ENCODE data around the gene POM121. TPM values are rescaled to one million over a fixed set of nuclear protein-coding genes. Genes with fewer than 3 reads are reported as not detected.

Gene POM121
- total RNA-seq (2014; rRNA removed; shearing (Covaris generic)) (37.1 and 39.8 TPM in 2 replicates), polyA plus RNA-seq (2016; fragmentation: Nextera tagmentation; extraction: Ambion mirVana) (24.1 and 24.5 TPM in 2 replicates)
- long read RNA-seq, partial matches to known transcripts, result 5 of 8 reads
- long read RNA-seq, other reads (novel, unspliced or antisense), result 3 of 8 reads

- H3K4me3 ChIP-seq, result peak within 1 kb of the TSS; percentile 92
- Mint-ChIP-seq H3K9me3 (no peaks in the 10 kb centered on the region; the same call in 2 of the 3 replicates), H3K27me3 (ENCODE audit: insufficient read depth, low read depth, poor library complexity) (peaks cover 8% of the 10 kb centered on the region), H3K27ac (peak within 1 kb of the TSS; percentile 100), H3K4me3 (peak within 1 kb of the TSS; percentile 99), H3K36me3 (ENCODE audit: low read depth) (peaks cover 44% of the 10 kb centered on the region), H3K4me1 (peaks cover 6% of the 10 kb centered on the region)
- H3K4me2 ChIP-seq, result peak within 1 kb of the TSS; percentile 90
- no peaks in the 10 kb centered on the region for H3K9me2 ChIP-seq (ENCODE audit: insufficient read depth)
- H3K4me1 ChIP-seq (ENCODE audit: insufficient read depth), result no peaks in the 10 kb centered on the region; the same call in none of the 2 replicates
- TF ChIP-seq CTCF (conservative IDR thresholded peaks at IDR 0.05; ENCODE audit: low read depth in 2 of 2) (no peak), ETS1 (IDR thresholded peaks at IDR 0.05) (peak; percentile 67), ZNF331 (CRISPR knock-in tag; IDR thresholded peaks at IDR 0.05; ENCODE audit: low read depth) (no peak), POLR2AphosphoS5 (IDR thresholded peaks at IDR 0.05; ENCODE audit: low read depth) (peak; percentile 87), REST (IDR thresholded peaks at IDR 0.05; ENCODE audit: unreplicated experiment) (no peak), JUNB (IDR thresholded peaks at IDR 0.05; ENCODE audit: unreplicated experiment) (no peak), CREB1 (CRISPR knock-in tag; IDR thresholded peaks at IDR 0.05; ENCODE audit: low read depth) (peak; percentile 99), EZH2phosphoT487 (IDR thresholded peaks at IDR 0.05; ENCODE audit: unreplicated experiment) (no peak), STAT1 (IDR thresholded peaks at IDR 0.05; ENCODE audit: unreplicated experiment) (no peak), ZNF114 (CRISPR knock-in tag; IDR thresholded peaks at IDR 0.05) (no peak)
- H3K36me3 ChIP-seq (ENCODE audit: insufficient read depth), result peaks cover 29% of the 10 kb centered on the region
- DNase-seq (ENCODE audit: low spot score) (peak; percentile 91), ATAC-seq (peak; percentile 91)
- H2AFZ ChIP-seq, result peak within 1 kb of the TSS; percentile 93
- peaks cover 45% of the 10 kb centered on the region for H3K79me2 ChIP-seq (replicated peaks; ENCODE audit: insufficient read depth)
- H3F3A ChIP-seq (replicated peaks; ENCODE audit: low read depth), result peaks cover 16% of the 10 kb centered on the region; the same call in 1 of the 2 replicates
- peak within 1 kb of the TSS; percentile 99 for H3K27ac ChIP-seq (ENCODE audit: low read depth)
- peaks cover 10% of the 10 kb centered on the region; the same call in 1 of the 2 replicates for H4K20me1 ChIP-seq (replicated peaks; ENCODE audit: insufficient read depth)
- H3K27me3 ChIP-seq (ENCODE audit: insufficient read depth), result no peaks in the 10 kb centered on the region
These were observed at the start of gene POM121 for GRCh38 chr7:72924733-72925545. Gene POM121 (plus strand): TSS chr7:72925095. CDS start chr7:72925122, 27 bp downstream.
